Kidney (tissue), 14 donors: ENCODE data around the gene GLRX. TPM values are rescaled to one million over a fixed set of nuclear protein-coding genes. Genes with fewer than 3 reads are reported as not detected.

Experiments used
- DNase-seq, 5 donors: peaks; one replicate each; pipeline ENCODE4 v3.0.0-alpha.2; 2013 to 2020
- FAIRE-seq: peaks from 2 replicates; lab custom pipeline; 2012; peaks lifted over from hg19 to GRCh38; lab: Jason Lieb, UNC
- H3K27ac ChIP-seq, 2 donors: one replicate each; pipeline ENCODE4 v1.7.0; 2013; ENCODE audit warnings: low read depth in 2 of 2, low read length in 2 of 2, inconsistent platforms in 1 of 2
- H3K27me3 ChIP-seq: one replicate; pipeline ENCODE4 v1.7.1; 2013; ENCODE audit warnings: low read length, inconsistent platforms; ENCODE audit not compliant: control insufficient read depth, insufficient read depth
- H3K36me3 ChIP-seq, 3 donors: one replicate each; pipeline versions ENCODE4 v1.7.0 to v1.7.1; 2013; ENCODE audit warnings: low read length in 3 of 3, control low read depth in 1 of 3, inconsistent platforms in 1 of 3; ENCODE audit not compliant: insufficient read depth in 3 of 3, control insufficient read depth in 2 of 3
- H3K4me1 ChIP-seq, 3 donors: one replicate each; pipeline versions ENCODE4 v1.7.0 to v1.7.1; 2013; ENCODE audit warnings: low read length in 3 of 3, inconsistent platforms in 1 of 3, low read depth in 1 of 3; ENCODE audit not compliant: control insufficient read depth in 2 of 3, insufficient read depth in 2 of 3
- H3K4me3 ChIP-seq, 3 donors: one replicate each; pipeline versions ENCODE4 v1.7.0 to v1.8.1; 2013; ENCODE audit warnings: low read length in 3 of 3, control low read depth in 1 of 3, inconsistent platforms in 1 of 3
- H3K9ac ChIP-seq, 3 donors: one replicate each; pipeline versions ENCODE4 v1.7.0 to v1.7.1; 2013; ENCODE audit warnings: low read length in 3 of 3, control low read depth in 1 of 3, inconsistent platforms in 1 of 3
- H3K9me3 ChIP-seq, 3 donors: one replicate each; pipeline versions ENCODE4 v1.7.0 to v1.7.1; 2013; ENCODE audit warnings: low read length in 3 of 3, control low read depth in 1 of 3, inconsistent platforms in 1 of 3; ENCODE audit not compliant: control insufficient read depth in 2 of 3, insufficient read depth in 1 of 3
- intact Hi-C: fragments of 100-400 bp; cut with DNase I; formaldehyde crosslinking; loops from one replicate; pipeline ENCODE4 v1.11.1; 2022
- polyA plus RNA-seq: library from polyadenylated mRNA; stranded (reverse); fragments of 350-450 nt; fragmentation: Illumina TruSeq; extraction: RNeasy Lipid Tissue Mini Kit (QIAGEN cat#74804); gene quantifications from one replicate; pipeline ENCODE4 v1.2.3, GENCODE V29; 2014; ENCODE audit warnings: low read depth, low replicate concordance; ENCODE audit not compliant: insufficient read depth
- total RNA-seq: library from RNA; stranded (reverse); fragmentation: NEBNext Ultra II Directional; extraction: Animal tissue kit (Norgen Biotek cat#: 25700); gene quantifications from one replicate; pipeline ENCODE4 v1.2.1, GENCODE V29; 2021
- TF ChIP-seq, protein P1 (sequence below): IDR thresholded peaks from 3 replicates; pipeline ENCODE4 v1.5.1; 2012; ENCODE audit warnings: mild to moderate bottlenecking, moderate library complexity, borderline replicate concordance; ENCODE audit not compliant: insufficient read depth; ENCODE audit errors: extremely low read depth
- donor health status: control.
- donor health status: control.
- donor health status: control.
- donor health status: control.
- donor health status: control.
- donor health status: DM: yes; HTN: yes; CAD: no.
- donor health status: Normal renal cell carcinoma (clear cell type).

GLRX gene
- total and polyA plus RNA-seq, 2 donors from 2014 or later = 57.4 to 324 TPM

DNA sequence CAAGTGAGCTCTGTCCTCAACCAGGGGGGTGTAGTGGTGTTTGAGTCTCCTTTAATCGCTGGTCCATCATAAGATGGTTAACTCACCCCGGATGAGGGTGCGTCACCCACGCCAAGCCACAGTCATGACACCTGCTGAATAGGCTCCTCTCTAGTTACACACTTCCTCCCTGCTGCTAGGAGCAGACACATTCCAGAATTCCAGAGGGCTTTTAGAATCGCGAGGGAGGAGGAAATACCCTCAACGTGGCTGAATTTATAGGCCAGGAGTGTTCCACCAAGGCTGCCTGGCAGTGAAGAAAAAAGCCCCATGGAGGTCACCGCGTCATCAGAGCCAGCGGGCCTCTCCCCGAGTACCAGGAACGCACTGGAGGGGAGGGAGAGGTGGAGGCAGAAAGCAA, 5.1 kb downstream of the GLRX start:
- peak overlapping the region in 2 of 3 donors; percentile 63 to 67 for H3K4me3 ChIP-seq

DNA sequence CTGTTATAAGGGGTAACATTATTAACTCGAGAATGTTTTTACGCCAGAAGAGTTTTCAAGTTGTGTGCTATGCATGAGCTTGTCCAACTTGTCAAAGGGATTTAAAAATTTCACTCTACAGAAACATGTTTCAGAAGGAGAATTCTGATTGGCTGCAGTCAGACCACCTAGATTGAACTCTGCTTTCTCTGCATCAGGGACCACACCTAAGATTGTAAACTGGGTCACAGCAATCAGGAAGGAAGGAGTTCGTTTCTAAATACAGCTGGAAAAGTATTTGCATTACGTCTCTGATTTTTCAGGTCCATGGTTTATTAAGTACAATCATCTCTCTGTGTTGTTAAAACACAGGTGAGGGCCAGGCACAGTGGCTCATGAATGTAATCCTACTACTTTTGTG, 5.8 kb downstream of the GLRX start:
- no peak for DNase-seq
- Histone ChIP-seq H3K27me3 (no peaks in the 10 kb centered on the region), H3K36me3 (peaks cover 0 to 35% (median 23%) of the 10 kb centered on the region in 3 donors), H3K27ac (peak overlapping the region; percentile 62 to 75), H3K9ac (no peak overlapping the region), H3K4me1 (peaks cover 3 to 40% (median 5%) of the 10 kb centered on the region in 3 donors), H3K9me3 (no peaks in the 10 kb centered on the region), H3K4me3 (no peak overlapping the region)
- FAIRE-seq = no peak
- TF ChIP-seq, protein P1, sequence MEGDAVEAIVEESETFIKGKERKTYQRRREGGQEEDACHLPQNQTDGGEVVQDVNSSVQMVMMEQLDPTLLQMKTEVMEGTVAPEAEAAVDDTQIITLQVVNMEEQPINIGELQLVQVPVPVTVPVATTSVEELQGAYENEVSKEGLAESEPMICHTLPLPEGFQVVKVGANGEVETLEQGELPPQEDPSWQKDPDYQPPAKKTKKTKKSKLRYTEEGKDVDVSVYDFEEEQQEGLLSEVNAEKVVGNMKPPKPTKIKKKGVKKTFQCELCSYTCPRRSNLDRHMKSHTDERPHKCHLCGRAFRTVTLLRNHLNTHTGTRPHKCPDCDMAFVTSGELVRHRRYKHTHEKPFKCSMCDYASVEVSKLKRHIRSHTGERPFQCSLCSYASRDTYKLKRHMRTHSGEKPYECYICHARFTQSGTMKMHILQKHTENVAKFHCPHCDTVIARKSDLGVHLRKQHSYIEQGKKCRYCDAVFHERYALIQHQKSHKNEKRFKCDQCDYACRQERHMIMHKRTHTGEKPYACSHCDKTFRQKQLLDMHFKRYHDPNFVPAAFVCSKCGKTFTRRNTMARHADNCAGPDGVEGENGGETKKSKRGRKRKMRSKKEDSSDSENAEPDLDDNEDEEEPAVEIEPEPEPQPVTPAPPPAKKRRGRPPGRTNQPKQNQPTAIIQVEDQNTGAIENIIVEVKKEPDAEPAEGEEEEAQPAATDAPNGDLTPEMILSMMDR = no peak
- intact Hi-C loops = no loop called here

More for the DNA sequence above, 5.1 kb downstream of the GLRX start:
- peak overlapping the region in 1 of 3 donors; percentile 73 for H3K9ac ChIP-seq
- intact Hi-C loops = no loop called here
- no peaks in the 10 kb centered on the region for H3K9me3 ChIP-seq
- TF ChIP-seq, protein P1 = no peak
- no peaks in the 10 kb centered on the region for H3K27me3 ChIP-seq
- H3K27ac ChIP-seq = peak overlapping the region; percentile 62 to 75
- H3K36me3 ChIP-seq = peaks cover 0 to 35% (median 23%) of the 10 kb centered on the region in 3 donors
- DNase-seq (peak in 3 of 5 donors; percentile 65 to 85 (median 76)), FAIRE-seq (no peak)
- peaks cover 3 to 34% (median 4%) of the 10 kb centered on the region in 3 donors for H3K4me1 ChIP-seq

DNA sequence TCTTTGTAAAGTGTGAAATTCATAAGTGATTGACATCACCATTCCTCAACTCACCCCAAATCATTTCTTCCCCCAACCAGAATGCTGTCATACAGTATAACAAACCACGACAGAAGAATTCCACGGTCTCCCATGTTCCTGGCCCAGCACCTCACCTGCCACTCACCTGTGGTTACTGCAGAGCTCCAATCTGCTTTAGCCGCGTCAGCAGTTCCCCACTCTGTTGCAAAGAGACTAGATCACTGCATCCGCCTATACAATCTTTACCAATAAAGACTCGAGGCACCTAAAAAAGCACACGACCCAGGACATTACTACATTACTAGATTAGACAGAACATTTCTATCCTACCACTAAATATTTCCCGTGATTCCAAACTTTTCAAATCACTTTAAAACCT, 6.2 kb downstream of the GLRX start:
- peaks cover 3 to 38% (median 9%) of the 10 kb centered on the region in 3 donors for H3K4me1 ChIP-seq
- H3K27ac ChIP-seq = no peak overlapping the region
- no peaks in the 10 kb centered on the region for H3K27me3 ChIP-seq
- no peaks in the 10 kb centered on the region for H3K9me3 ChIP-seq
- intact Hi-C loops = no loop called here
- no peak for FAIRE-seq
- no peak overlapping the region for H3K4me3 ChIP-seq
- peaks cover 0 to 33% (median 23%) of the 10 kb centered on the region in 3 donors for H3K36me3 ChIP-seq
- TF ChIP-seq, protein P1 = no peak
- H3K9ac ChIP-seq = no peak overlapping the region
- no peak for DNase-seq
